Measurements from ENCODE around the gene LGALS4.
"Not testable (repeated sequence)": the region's sequence is repeated elsewhere in the genome, so short reads cannot be mapped to it uniquely, and the experiment has no call there.

LGALS4 gene

DNA sequence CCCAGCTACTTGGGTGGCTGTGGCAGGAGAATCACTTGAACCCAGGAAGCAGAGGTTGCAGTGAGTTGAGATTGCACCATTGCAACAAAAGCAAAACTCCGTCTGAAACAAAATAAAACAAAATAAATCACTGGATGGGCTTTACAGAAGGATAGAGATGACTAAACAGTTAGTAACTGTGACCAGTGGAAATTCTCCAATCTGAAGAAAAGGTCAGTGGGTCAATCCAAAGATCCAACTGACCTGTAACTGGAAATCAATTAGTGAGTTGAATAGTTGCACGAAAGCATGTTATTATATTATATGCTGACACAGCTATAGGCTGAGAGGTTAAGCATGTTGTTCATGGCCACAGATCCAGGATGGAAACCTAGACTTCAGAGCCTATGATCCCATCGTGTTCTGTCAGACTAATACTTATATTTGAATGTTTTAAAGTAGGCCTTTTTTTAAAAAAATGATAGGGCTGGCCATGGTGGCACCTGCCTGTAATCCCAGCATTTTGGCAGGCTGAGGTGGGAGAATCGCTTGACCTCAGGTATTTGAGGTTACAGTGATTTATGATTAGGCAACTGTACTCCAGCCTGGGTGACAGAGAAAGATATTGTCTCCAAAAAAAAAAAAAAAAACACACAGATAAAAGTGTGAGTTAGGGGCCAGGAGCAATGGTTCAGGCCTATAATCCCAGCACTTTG is 17.4 kb upstream of the LGALS4 start:
- no peak for DNase-seq (ENCODE audit: extremely low read depth, insufficient read length)
- H3K4me3 ChIP-seq (replicated peaks; ENCODE audit: low read depth, low read length), result no peak overlapping the region
- no peaks in the 10 kb centered on the region for H3K27me3 ChIP-seq (replicated peaks; ENCODE audit: control insufficient read depth, insufficient read depth, low read length)
- TF ChIP-seq CTCF (IDR thresholded peaks at IDR 0.05; ENCODE audit: insufficient read depth, low read length, poor library complexity, severe bottlenecking), result no peak
- peaks cover 3% of the 10 kb centered on the region for H3K36me3 ChIP-seq (ENCODE audit: control insufficient read depth, insufficient read depth, low read length)

DNA sequence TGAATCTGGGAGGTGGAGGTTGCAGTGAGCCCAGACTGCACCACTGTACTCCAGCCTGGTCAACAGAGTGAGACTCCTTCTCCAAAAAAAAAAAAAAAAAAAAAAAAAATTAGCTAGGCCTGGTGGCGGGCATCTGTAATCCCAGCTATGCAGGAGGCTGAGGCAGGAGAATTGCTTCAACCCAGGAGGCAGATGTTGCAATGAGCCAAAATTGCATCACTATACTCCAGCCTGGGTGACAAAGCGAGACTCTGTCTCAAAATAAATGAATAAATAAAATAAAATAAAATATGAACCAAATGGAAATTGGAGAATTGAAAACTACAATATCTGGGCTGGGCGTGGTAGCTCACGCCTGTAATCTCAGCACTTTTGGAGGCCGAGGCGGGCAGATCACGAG is 16.5 kb upstream of the LGALS4 start:
- not testable (repeated sequence) for H3K36me3 ChIP-seq (ENCODE audit: control insufficient read depth, insufficient read depth, low read length)

DNA sequence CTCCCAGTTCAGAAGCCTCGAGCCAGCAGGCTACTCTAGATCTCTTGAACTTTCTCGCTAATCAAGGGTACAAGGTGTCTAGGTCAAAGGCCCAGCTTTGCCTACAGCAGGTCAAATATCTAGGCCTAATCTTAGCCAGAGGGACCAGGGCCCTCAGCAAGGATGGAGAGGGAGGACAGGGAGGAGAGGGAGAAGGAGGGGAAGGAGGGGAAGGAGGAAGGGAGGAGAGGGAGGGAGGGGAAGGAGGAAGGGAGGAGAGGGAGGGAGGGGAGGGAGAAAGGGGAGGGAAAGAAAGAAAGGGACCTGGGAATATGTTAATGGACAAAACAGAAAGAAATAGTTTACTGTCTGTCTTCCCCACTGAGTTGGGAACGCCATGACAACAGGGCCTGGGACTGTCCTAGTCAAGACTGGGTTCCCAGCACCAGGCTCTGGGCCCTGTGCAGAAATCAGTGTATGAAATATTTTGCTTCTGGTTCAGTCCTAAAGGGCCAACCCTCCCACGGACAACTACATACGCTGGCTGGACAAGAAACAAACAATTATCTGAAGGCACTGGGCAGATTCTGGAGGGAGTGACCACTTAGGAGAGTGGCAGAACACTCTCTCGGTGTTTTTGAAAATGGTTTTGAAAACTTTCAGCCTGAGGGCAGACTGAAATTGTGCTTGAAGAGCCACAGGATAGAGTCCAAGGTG is 14.3 kb upstream of the LGALS4 start:
- Histone ChIP-seq H3K36me3 (ENCODE audit: control insufficient read depth, insufficient read depth, low read length) (peaks cover 3% of the 10 kb centered on the region), H3K27me3 (replicated peaks; ENCODE audit: control insufficient read depth, insufficient read depth, low read length) (no peaks in the 10 kb centered on the region)
- no peak for TF ChIP-seq CTCF (IDR thresholded peaks at IDR 0.05; ENCODE audit: insufficient read depth, low read length, poor library complexity, severe bottlenecking)

More for the DNA sequence above, 16.5 kb upstream of the LGALS4 start:
- not testable (repeated sequence) for DNase-seq (ENCODE audit: extremely low read depth, insufficient read length); H3K27me3 ChIP-seq (replicated peaks; ENCODE audit: control insufficient read depth, insufficient read depth, low read length); H3K4me3 ChIP-seq (replicated peaks; ENCODE audit: low read depth, low read length)

GRCh38 chr19:38825936-38826335 is 13.2 kb upstream of the LGALS4 start:
- not testable (repeated sequence) for H3K36me3 ChIP-seq (ENCODE audit: control insufficient read depth, insufficient read depth, low read length); H3K4me3 ChIP-seq (replicated peaks; ENCODE audit: low read depth, low read length); DNase-seq (ENCODE audit: extremely low read depth, insufficient read length); H3K27me3 ChIP-seq (replicated peaks; ENCODE audit: control insufficient read depth, insufficient read depth, low read length)

More for the DNA sequence above, 14.3 kb upstream of the LGALS4 start:
- no peak overlapping the region for H3K4me3 ChIP-seq (replicated peaks; ENCODE audit: low read depth, low read length)
- DNase-seq (ENCODE audit: extremely low read depth, insufficient read length), result no peak

GRCh38 chr19:38821230-38821825 is 8.6 kb upstream of the LGALS4 start:
- H3K36me3 ChIP-seq (ENCODE audit: control insufficient read depth, insufficient read depth, low read length), result peaks cover 11% of the 10 kb centered on the region

DNA sequence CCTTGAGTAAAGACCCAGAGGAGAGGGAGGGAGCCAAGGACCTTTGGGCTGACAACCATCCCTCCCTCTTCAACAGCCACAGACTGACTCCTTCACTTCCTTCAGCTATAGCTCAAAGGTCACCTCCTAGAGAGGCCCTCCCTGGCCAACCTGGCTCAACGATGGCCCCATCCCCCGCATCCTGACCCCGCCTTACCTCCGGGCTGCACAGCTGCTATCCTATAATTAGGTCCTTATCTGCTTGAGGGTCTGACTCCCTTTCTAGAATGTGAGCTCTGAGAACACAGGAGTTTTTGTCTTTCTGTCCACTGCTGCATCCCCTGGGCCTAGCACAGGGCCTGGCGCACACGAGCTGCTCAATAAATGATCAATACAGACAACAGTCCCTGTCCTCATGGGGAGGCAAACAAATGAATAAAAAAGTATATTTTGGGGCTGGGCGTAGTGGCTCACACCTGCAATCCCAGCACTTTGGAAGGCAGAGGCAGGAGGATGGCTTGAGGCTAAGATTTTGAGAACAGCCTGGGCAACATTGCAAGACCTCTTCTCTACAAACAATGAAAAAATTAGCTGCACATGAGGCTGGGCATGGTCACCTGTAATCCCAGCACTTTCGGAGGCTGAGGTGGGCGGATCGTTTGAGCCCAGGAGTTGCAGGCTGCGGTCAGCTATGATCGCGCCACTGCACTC is 6.6 kb upstream of the LGALS4 start:
- H3K27me3 ChIP-seq (replicated peaks; ENCODE audit: control insufficient read depth, insufficient read depth, low read length), result no peaks in the 10 kb centered on the region
- no peak for TF ChIP-seq CTCF (IDR thresholded peaks at IDR 0.05; ENCODE audit: insufficient read depth, low read length, poor library complexity, severe bottlenecking)
- peaks cover 11% of the 10 kb centered on the region for H3K36me3 ChIP-seq (ENCODE audit: control insufficient read depth, insufficient read depth, low read length)
- no peak overlapping the region for H3K4me3 ChIP-seq (replicated peaks; ENCODE audit: low read depth, low read length)
- no peak for DNase-seq (ENCODE audit: extremely low read depth, insufficient read length)

More at GRCh38 chr19:38821230-38821825, 8.6 kb upstream of the LGALS4 start:
- H3K27me3 ChIP-seq (replicated peaks; ENCODE audit: control insufficient read depth, insufficient read depth, low read length); H3K4me3 ChIP-seq (replicated peaks; ENCODE audit: low read depth, low read length); DNase-seq (ENCODE audit: extremely low read depth, insufficient read length): not testable (repeated sequence)

DNA sequence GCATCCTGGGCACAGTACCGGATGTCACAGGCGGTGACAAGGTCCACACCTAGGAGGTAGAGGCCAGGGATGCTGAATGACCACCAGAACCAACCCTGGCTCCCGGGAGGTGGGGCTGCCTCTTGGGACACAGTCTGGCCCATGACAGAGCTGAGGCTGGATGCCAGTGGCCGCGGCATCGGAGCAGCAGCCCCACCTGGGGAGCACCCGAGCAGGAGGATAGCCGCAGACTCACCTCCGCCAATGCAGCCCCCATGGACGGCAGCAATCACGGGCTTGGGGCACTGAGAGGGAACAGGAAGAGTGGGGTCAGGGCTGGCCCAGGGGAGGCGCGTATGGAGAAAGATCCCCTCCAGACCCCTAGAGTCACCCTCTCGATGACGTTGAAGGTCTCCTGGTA is 4.3 kb upstream of the LGALS4 start:
- no peak overlapping the region for H3K4me3 ChIP-seq (replicated peaks; ENCODE audit: low read depth, low read length)
- H3K27me3 ChIP-seq (replicated peaks; ENCODE audit: control insufficient read depth, insufficient read depth, low read length), result no peaks in the 10 kb centered on the region
- H3K36me3 ChIP-seq (ENCODE audit: control insufficient read depth, insufficient read depth, low read length), result peaks cover 11% of the 10 kb centered on the region
- TF ChIP-seq CTCF (IDR thresholded peaks at IDR 0.05; ENCODE audit: insufficient read depth, low read length, poor library complexity, severe bottlenecking), result no peak
- no peak for DNase-seq (ENCODE audit: extremely low read depth, insufficient read length)
